ENCODE measurements around the gene ENDOU.

Gene ENDOU

DNA sequence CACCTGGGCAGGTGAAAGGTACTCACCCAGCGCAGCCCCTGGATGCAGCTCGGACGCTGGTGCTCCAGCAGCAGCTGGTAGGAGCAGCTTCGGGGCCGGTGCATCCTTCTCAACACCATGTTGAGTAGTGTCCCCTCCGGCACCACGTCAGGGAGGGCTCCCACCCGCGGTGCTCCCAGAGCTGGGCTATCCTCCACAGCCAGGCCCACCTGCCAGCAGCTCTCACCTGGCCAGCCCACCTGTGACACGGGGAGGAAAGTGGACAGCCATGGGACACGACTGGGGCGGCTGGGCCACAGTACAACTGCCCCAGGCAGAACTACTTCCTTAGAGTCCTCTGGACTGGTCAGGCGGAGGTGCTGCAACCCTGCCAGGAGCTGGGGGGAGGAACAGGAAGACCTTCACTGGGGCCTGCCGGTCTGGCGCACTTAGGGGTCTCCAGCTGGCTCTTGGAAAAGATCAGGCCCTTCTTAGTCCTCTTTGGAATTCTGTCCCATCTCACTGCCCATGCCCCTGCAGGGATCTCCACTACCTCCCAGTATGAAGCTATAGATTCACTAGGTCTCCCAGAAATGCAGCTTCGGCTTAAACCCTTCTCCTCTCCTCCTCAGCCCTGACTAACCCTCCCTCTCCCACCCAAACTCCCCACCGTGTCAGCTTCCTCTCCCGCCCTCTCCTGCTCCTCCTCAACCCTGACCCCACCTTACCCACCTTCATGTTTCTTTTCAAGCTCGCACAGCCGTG is 32.7 kb upstream of the ENDOU start:
- peak in 30 of 58 donors; percentile 20 to 75 (median 43) for DNase-seq

- DNase-seq: peak in 7 of 58 donors; percentile 14 to 66 (median 51)
Observed at GRCh38 chr12:47757364-47757839, 32.1 kb upstream of the ENDOU start.

DNA sequence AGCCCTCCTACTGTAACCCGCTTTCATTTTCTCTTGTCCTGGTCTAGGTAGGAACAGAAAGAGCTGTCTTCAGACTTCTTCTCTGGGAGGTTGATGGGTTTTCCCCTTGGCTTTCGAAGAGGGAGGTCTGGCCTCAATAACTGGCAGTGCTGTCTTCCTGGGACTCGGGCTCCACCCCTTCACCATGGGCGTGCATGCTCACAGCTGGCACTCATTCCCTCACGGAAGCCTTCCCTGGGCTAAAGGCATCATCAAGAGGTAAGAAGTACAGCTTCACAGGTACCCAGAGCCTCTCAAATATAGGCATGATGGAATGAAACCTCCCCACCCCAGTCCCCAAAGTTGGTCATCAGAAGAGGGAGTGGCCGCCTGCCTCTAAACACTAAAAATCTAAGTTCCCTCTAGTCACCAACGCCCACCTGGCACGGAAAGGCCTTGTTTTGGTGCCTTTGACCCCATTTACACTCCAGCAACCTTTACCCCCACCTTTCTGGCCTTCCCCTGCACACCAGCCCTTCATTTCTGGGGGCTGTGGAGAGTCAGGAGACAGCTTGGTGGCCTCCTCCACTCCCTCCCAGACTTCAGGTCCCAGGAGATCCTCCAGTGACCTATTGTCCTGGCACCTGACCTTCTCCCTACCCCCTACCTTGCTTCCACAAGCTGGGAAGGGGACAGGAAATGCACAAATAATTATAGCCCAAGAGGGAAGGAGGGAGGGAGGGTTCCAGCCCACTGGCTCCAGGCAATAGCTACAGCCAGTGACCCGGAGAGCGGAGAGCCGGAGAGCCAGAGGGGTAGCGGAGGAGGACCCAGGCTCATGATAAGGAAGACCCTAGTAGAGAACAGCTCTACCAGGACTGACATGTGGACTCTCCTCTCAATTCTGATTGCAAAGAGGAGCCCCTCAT is 30.6 kb upstream of the ENDOU start:
- peak in 9 of 58 donors; percentile 9 to 35 (median 22) for DNase-seq

DNA sequence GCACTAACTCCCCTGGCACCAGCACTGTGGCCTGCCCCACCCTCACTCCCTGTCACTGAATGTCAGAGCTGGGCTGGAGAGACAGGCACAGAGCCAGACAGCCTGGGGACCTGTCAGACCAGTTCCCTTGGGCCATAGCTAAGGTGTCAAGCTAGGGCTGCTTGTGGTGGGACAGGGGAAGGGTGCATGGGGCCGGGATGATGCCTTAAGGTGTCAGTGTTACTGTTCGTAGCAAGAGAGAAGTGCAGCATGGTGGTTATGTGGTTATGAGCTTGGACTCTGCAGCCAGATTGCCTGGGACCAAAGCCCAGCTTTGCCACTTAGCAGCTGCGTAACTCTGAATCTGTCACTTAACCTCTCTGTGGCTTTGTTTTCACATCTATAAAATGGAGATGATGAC is 29.6 kb upstream of the ENDOU start:
- DNase-seq: peak in 8 of 58 donors; percentile 11 to 51 (median 23)

- DNase-seq: no peak
Observed at GRCh38 chr12:47754126-47754525, 28.8 kb upstream of the ENDOU start.

DNA sequence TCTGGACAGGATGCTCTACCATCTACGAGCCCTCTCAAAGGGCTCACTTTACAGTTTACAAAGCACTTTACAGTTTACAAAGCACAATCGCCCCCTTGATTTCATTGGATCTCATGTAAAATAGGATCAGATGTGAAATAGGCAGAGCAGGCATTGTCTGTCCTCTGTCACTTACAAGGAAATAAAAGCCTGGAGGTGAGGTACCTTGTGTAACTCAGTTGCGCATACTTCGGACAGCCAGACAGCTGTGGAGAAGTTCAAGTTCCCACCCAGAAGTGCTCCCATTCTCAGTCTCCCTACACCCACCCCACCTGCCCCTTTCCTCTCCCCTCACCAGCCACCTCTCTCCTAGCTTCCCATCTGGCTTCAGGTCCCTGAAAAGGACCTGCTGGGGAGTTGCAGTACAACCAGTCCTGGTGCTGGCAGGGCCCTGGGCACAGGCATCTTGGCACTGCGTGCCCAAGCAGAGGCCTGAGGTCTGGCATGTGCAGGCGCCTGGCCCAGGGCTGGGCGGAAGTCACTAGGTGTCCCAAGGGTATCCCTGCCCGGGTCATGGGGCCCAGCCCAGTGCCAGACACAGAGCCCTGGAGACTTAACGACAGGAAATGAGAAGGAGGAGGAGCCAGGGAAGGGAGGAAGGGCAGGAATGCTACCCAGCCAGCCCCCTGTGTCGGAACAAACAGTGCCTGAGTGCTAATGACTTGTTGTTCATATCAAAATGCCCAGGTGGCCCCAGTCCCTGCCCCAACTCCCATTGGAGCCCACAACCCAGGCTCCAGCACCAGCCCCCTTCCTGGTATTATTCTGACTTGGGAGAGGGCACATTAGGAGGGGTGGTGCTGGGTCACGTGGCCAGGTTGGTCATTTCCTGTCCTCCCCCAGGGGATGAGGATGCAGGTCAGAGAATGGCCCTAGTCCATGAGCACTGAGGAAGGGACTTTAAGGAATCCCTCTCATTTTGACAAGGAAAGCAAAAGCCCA is 28.0 kb upstream of the ENDOU start:
- peak in 40 of 58 donors; percentile 15 to 73 (median 40) for DNase-seq

DNA sequence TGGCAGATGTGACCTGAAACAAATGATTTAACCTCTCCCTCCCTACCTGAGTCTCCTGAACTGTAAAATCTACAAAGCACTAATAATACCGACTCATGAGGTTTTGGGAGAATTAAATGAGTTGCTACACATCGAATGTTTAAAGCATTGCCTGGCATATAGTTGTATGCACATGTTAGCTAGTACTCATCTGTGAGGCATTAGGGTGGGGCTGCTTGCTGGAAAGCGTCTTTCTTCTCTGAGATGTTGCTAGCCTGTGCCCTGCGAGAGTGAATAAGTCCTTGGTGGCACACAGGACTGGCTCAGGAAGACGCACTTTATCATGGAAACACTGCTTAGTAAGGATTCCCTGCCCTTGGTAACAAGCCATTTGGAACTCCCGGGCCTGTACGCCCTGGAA is 27.3 kb upstream of the ENDOU start:
- DNase-seq: no peak

DNA sequence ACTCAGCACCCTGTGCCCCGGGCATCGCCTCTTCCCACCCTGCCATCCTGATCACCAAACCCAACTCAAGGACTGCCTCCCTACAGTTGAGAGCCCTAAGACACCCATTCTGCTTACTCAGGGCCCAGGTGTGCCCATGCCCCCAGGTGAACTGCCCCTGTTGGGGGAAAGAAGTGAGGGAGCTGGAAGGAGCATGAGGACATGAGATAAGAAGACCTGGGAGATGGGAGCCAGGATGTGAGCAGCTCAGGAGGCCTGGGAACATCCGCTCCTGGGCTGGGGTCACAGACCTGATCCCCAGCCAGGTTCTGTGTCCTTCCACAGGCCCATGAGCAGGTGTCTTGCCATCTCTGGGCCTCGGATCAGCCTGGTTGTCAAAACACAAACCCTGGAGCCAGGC is 26.8 kb upstream of the ENDOU start:
- DNase-seq: no peak

- DNase-seq: no peak
Observed at GRCh38 chr12:47751561-47751960, 26.3 kb upstream of the ENDOU start.

- DNase-seq: no peak
Observed at GRCh38 chr12:47750916-47751470, 25.7 kb upstream of the ENDOU start.

DNA sequence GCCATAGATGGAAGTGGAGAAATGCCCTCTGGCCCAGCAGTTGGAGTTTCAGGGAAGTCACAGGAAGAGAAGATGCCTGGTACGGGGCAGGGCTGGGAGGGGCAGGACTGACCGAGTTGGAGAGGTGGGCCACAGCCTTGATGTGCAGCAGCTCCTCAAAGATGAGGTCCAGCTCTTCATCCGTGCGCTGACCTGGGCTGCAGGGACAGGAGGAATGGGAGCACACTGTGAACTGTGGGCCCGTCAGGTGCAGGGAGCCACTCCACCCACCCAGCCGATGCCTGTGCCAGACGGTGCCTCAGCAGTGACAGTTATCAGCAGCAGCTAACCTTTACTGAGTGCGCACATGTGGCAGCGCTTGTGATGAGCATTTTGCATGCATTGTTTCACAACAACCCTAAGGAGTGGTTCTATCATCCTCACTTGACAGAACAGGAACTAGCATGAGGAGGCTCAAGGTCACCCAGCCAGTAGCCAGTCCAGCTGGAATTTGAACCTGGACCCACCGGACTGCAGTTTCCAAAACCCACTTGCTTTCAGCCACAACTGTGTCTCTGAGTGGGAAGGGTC is 25.0 kb upstream of the ENDOU start:
- DNase-seq: no peak

GRCh38 chr12:47748899-47749298 is 23.6 kb upstream of the ENDOU start:
- DNase-seq: no peak

- no peak for DNase-seq
Observed at GRCh38 chr12:47748507-47748828, 23.2 kb upstream of the ENDOU start.

DNA sequence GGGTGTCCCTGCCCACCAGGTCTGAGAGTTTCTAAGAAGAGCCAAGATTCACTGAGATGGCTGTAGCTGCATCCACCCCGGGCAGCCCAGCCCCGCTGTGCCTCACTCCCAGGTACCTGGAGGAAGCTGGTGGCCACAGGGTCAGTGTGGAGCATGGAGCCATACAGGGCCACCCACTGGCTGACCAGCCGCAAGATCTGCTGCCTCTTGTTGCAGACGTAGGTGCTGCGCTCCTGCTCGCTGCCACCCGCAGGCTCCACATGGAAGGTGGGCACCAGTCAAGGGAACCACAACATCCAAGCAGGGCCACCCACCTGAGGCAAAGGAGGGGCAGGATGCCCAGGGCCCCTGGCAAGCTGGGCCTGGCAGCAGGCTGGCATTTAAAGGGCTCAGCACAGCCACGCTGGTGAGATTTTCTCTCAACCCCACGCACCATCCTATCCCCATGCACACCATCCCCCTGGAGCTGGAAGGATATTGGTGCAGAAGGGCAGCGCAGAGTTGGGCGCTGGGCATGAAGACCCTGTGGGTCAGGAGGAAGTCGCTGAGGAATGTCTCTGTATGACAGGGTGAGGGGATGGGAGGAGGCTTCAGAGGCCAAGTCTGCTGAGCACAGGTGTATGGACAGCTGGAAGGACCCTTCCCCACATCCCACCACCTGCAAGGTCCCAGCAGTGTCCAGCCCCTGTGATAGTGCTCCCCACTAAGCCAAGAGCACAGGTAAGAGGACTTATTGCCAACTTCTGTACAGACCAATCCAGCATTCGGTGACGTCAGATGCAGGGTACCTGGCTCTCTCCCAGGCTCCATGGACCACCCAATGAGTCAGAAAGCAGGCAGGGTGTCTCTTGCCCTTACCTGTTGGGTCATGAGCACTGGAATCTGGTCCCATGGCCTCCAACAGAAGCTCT is 22.6 kb upstream of the ENDOU start:
- no peak for DNase-seq

DNA sequence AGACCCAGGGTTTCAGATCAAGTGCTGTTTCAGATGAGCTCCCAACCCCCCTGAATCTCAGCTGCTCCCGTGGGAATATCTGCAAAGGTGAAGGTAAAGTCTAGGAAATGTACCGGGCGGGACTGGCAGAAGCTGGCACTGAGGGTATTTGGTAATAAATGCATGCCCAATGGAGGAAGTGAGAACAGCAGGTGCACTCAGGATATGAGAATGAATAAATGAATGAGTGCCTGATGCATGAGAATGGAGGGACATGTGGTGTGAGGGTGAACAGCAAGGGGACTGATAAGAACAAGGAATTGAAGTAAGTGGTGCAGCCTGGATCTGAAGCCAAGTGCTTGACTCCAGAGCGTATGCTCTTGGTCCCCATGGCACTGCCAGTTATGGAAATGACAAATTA is 21.8 kb upstream of the ENDOU start:
- no peak for DNase-seq

DNA sequence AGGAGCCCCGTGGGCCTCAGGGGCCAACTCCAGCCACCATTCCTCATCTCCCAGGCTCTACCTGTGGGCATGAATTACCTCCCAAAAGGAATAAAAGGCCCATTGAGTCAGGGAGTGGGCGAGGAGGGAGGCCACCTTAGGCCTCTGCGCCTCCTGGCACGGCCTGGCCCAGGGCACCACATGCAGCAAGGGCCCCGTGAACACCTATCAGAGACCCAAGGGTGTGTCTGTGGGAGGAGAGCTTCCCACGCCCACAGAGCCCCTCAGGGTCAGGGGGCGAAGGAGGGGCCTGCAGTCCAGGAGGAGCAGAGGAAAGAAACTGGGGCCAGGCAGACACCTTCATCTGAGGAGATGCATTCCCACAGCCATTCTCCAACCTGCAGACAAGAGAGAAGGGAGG is 21.2 kb upstream of the ENDOU start:
- no peak for DNase-seq

DNA sequence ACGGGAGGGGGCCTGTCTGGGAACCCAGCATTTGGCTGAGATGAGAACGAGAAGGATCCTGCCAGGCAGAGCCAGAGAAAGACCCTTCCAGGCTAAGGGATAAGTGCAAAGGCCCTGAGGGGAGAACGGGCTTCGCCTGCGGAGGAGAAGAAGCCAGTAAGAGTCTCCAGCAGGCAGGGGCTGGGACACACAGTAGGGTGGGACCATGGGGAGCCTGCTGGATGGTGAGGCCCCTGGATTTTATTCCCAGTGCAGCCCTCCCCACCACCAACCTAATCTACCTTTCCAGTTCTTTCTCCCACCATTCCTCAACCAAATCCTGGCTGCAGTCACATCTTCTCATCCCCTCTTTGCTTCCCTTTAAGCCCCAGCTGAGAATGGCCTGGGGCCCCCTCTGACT is 20.8 kb upstream of the ENDOU start:
- DNase-seq: no peak

DNA sequence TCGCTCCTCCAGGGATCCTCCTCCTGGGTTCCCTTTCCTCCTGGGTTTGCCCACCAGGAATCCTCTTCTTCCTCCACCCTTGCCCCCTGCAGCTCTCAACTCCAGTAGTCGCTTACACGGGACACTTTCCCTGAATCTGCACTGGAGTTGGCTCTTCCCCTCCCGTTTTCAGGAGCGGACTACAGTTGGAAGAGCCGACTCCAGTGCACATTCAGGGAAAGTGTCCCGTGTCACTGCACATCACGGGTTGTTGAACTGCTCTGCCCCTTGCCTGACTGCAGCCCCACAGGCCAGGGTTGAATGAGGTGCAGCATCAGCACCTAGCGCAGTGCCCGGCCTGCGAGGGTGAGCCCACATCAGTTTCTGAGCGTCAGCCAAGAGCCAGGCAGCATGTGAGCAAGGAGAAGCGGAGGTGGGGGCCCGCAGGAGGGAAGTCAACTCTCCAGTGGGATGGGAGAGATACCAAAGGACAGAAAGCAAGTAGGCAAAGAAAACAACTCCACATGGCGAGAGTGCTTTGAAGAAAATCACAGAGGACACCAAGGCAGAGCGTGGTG is 20.3 kb upstream of the ENDOU start:
- DNase-seq: peak in 6 of 58 donors; percentile 7 to 35 (median 19)

All from anterior cingulate cortex (tissue), 58 donors.